ENCODE measurements around the gene CRACR2B.

CRACR2B gene

DNA sequence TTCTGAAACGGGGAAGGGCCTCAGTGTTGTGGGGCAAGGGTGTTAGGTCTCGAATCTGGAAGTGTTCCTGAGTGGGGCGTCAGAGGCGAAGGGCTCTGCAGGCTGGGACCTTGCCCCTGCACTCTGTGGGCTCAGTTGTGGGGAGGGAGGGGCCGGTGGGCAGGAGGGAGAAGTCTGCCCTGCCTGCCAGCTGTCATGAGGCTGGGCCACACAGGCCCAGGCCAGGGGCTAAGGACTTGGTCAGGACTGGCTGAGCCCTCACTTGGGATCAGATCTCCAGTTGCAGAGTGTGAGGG, at the start of gene CRACR2B:
CRACR2B (plus strand) TSS at position 23 of the 296 bp plus-strand sequence. CDS start 689 bp downstream, outside the sequence.
- no peak for DNase-seq (ENCODE audit: low spot score)

DNA sequence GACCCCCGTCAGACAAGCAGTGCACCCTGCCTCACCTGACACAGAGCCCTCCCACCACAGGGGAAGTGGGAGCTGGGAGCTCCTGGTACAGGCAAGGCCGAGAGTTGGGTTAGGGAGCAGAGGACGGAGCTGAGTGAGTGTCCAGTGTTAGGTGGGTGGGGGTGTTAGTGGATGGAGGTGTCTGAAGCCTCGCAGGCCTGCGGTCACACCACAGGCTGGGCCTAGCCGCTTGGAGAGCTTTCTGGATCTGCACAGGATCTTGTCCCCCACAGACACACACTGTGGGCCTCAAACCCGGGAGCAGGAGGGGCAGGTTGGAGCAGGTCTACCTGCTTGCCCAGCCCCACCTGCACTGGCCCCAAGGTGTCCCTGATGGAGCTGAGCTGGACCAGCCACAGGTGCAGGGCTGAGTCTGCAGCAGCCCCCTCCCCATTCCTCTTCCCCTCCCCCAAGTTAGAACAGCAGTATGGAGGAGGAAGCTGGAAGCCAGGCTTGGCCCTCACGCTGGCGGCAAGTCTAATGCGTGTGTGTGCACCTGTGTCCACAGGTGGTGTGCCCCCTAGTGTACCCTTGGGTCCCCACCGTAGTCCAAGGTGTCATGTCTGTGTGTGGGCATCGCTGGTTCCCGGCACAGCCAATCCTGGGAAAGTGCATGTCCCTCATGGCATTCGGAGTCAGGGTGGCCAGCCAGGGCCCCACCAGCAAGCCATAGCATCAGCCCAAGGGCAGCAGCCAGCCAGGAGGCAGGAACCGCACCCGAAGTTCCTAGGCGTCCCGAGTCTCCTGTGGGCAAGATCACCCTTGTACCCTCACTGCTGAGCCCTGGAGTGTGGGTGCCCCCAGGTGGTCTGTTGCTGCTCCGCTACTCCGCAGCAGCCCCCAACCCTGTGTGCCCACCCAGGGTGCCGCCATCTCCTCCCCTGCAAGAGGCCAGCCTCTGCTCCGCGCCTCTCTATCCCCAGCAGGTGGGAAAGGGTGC, 48.5 kb upstream of the CRACR2B start:
- DNase-seq (ENCODE audit: low spot score) = no peak

DNA sequence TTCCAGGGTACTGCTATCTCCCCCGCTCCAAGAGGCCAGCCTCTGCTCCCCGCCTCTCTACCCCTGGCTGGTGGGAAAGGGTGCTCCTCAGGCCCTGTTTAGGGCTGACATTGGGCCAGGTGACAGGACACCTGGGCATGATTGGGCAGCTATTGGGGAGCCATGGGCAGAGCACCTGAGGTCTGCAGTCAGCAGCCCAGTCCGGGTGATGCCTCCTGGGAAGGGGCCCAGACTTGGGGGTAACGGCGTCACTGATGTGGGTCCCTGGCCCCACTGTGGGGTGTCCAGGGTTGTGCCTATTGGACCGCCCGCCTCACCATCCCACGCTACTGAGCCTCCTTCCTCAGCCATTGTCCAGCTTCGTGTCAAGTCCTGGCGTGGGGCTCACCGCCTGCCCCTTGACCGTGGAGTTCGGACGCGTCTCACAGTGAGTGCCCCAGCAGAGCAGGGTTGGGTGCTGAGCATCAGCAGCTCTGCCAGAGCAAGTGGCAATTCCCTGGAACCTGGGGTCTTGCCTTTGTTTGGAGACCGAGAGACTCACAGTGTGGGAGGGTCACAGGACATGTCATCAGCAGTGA, 47.7 kb upstream of the CRACR2B start:
- DNase-seq (ENCODE audit: low spot score) = no peak

DNA sequence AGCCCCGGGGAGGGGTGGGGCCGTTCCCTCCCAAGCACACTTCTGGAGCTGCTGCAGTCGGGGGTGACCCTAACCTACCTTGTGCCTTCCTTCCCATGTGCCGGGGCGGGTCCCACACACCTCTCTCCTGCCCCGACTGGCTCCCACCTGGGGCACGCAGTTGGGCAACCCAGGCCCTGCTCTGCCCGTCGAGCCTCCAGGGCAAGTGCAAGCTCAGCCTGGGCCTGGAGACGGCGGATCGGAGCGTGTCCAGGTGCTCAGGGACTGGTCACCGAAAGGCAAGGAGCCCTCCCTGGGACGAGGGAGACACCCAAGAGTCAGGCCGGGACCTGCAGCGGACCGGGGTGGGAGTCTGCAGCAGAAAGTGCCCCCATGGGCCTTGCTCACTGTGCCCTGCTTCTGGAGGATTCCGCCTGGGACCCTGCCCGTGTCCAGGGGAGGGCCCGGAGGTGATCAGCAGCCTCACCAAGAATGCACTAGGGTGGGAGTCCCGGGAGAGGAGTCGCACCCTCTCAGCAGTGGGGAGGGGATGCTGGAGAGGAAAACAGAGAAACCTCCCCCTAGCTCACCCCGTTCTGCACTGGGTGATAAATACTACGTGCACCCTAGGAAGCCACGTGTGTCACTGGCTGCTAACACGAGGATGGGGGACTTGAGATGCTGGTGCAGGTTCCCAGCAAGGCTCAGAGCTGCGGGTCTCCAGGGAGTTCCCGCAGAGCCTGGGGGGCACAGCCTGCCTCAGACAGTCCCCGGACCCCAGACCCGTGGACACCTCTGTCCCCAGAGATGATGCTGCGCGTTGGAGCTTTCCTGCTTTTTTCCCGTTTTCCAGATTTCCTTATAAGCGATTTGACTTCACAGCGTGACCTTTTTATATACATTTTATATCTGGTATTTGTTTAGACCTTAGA, 45.2 kb upstream of the CRACR2B start:
- no peak for DNase-seq (ENCODE audit: low spot score)

DNA sequence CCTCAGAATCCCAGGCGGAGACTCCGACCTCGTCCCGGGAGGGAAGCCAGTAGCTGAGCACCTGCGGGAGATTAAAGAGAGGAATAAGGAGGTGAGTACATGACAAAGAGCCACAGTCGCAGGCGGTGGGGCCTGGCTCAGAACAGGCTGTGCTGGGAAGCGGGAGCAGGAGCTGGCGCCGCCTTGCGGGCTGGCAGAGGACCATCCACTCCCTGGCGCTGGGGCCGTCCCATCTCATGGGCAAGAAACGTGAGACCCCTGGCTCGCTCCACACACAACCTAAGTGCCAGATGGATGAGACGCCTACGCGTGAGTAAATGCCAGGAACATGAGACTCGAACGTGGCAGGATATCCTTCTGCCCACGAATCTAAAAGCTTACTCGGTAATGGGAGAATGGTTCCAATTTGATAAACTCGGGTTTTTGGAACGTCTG, 44.1 kb upstream of the CRACR2B start:
- DNase-seq (ENCODE audit: low spot score) = no peak

DNA sequence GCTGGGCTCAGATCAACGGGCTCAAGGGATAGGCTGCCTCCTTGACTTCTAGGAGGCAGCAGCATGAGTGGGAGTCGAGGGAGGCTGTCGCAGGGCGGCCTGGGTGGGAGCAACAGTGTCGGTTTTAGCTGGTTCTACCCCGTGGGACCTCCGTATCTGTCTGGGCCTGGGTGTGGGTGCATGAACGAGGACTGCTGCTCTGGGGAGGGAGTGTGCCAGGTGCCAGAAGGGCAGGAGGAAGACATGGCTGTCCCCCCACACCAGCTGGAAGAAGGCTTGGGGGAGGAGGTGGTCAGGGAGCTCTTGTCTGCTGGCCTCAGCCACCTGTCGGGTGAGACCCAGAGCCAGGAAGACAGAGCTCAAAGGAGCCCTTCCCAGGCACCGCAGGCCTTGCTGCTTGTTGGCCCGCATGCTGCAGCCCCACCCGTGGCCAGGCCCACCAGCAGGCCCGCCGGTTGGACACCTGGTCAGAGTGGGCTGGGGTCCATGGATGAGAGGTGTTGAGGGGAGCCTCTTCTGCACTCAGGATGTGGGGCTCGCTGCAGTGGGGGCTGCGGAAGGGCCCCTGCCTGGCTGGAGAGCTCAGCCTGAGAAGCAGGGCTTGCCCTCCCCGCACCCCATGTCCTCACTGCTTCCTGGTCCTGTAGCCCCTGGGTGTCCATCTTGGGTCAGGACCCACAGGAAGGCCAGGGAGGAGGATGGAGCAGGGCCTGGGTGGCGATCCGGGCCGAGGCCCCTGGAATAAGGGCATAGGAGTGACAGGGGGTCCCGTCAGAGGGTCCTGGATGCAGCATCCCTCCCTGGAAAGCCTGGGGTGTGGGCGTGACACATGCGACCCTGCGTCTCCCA, 41.3 kb upstream of the CRACR2B start:
- DNase-seq (ENCODE audit: low spot score) = no peak

DNA sequence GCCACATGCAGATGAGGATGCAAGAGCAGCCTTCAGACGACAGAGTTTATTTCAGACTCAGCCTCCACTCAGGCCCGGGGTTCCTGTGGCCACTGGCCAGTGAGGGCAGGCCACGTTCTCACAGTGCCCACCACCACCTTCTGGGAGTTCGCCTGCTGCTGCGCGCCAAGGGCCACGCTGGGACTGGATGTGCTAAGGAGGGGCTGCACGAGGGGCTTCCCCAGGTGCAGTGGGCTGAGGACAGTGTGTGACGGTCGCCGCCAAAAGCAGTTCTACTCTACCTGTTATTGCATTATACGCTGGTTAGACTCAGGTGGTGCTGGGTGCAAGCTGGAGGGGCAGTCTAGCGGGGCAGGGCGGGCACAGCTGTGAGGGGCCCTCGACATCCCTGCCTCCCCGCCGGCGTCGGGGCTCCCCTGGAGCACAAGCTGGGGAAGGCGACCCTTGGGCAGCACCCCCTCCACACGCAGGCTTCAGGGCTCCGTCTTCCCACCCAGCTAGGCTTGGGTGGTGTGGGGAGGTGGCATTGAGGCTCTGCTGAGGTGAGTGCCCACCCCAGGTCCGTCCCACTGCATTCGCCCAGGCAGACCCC, 40.5 kb upstream of the CRACR2B start:
- no peak for DNase-seq (ENCODE audit: low spot score)

DNA sequence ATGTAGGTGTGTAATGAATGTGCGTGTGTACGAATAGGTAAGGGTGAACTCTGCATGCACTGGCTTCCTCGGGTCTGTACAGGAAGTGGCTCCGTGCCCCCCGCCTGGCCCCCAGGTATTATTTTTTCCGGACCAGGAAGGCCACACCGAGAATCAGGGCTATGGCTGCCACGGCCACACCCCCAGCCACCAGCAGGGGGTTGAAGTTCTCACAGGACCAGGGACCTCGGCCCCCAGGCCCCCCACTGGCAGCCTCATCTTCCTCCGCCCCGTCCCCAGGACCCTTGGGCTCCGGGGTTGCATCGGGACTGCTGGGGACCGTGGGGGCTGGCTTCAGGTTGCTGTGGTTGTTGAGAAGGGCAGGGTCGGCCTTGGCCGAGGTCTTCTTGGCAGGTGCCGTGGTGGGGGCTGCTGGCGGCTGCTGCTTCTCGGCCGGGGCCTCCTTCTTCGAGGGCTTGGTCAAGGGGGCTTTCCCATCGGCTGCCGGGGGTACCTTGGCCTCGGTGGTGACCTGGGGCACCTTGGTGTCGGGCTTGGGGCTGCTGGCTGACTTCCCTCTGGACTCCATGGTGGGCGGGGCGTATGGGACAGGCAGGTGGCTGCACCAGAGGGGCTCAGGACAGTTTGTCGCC, 39.6 kb upstream of the CRACR2B start:
- no peak for DNase-seq (ENCODE audit: low spot score)

DNA sequence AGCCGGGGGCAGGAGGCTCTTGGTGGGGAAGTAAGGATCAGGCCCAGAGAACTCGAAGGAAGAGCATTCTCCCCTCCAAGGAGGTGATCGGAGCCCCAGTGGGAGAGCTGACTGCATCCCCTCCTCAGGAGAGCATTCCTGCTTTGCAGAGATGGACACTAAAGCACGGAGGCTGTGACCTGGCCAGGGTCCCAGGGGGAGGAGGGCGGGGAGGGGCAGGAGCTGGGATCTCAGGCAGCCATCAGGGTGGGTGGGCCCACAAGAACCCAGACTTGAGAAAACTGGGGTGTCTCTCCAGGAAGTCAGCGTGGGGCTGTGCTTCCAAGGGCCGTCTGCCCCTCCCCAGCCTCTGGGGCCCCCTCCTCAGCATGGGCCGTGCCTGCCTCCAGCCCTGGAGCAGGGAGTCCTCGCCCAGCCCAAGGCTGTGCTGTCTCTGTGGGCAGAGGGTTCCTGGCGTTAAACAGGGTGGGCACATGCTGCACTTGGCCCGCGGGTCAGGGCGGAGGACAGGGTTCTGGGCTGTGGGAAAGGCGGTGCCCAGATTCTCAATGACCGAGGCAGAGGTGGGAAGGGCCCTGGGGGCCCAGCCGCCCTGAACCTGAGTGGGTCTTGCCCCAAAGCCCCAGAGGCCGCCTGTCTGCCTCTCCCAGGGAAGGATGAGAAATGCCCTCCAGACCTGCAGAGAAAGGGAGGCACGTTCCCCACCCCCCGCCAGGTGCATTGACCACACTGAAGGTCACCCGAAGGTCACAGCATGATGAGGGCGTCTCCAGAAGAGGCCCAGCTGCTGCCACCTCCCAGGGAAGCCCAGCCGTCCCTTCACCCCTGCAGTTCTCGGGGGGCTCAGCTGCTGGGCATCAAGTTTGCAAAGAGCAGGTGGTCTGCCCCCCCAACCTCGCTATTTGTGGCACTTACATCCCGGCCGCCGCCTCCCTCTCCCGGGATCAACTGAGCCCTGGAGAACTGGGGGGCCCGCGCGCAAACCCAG, 38.5 kb upstream of the CRACR2B start:
- DNase-seq (ENCODE audit: low spot score) = no peak

DNA sequence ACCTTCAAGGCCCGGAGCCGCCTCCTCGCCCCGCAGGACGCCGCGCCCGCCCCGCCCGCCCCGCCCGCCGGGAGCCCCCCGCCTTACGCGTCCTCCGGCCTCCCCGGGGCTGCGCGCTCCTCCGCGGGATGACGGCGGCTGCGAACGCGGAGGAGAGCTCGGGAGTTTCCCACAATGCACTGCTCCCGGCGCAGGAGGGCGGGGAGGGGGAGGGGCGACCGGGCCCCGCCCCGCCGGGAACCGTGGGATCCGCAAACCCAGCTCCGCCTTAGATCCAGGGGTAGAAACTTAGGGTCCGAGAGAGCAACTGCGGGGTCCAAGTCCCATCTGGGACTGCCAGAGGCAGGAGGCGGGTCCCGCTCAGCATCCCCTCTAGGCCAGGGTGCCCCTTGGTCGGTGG, 37.8 kb upstream of the CRACR2B start, which contains the start of gene CEND1:
CEND1 (minus strand) TSS at position 148 of the 400 bp plus-strand sequence. CDS start 1,514 bp downstream, outside the sequence.
- DNase-seq (ENCODE audit: low spot score) = no peak

DNA sequence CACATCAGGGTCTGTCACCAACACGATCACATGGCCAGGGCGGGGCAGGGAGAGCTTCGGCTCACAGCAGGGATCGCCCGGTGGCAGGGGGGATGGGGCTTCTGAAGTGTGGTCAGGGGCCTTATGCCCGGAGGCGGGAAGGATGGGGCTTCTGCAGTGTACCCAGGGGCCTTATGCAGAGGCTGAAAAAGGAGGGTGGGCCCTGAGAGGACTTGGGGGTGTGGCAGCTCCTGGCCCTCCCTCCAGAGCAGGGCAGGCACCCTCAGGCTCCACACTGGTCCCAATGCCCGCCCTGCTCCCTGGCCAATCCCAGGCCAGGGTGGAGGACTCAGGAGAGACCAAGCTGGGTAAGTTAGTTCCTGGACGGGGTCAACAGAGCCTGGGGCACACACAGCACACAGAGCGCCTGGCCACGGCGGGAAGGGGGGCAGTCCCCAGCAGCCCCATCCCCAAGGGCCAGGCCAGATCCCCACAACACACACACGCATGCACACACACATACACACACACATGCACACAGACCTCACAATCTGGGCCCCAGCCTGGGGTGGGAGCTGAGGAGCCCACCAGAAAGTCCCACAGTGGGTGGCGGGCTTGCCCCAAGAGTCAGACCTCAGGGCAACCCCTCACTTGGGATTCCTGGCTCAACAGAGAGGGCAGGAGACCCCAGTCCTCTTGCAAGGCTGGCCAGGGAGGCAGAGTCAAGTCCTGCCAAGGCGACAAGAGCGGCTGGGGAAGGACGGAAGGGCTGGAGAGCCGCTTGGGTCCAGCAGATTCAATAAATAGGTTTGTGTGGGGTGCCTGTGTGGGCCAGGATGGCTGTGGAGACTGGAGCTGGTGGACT, 36.8 kb upstream of the CRACR2B start:
- no peak for DNase-seq (ENCODE audit: low spot score)

DNA sequence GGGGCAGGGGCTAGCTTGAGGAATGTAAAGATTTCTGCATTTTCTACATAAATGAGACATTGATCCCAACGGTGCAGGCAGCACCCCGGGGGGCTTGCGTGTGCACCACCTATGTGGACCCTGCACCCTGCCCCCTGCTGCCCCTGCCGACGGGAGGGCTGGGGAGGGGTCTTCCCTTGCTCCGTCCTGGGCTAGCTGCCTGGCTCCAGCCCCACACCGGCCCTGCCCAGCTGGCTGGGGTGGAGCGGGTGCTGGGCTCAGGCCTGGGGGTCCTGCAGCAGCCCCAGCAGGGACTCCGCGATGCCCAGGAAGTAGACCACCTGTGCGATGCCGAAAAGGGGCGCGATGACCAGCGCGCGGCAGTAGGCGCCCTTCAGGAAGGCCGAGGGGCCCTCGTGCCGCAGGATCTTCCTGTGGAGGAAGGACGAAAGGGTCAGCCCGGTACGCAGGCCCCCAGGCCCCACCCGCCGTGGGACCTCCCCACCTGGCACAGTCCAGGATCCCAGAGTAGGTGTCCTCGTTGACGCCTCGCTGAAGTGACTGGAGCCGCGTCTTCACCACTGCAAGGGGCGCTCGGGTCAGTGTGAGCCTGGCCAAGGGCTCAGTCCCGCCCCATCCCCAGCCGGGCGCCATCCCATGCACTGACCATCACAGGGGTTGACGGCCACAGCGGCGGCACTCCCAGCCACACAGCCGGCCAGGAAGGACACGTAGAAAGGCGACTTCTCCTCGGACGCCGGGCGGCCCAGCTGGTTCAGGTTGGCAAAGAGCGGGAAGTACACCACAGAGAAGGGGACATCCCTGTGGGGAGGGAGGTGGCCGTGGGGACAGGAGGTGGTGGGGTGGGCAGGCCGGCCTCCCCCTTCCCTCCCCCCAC, 35.8 kb upstream of the CRACR2B start:
- no peak for DNase-seq (ENCODE audit: low spot score)

DNA sequence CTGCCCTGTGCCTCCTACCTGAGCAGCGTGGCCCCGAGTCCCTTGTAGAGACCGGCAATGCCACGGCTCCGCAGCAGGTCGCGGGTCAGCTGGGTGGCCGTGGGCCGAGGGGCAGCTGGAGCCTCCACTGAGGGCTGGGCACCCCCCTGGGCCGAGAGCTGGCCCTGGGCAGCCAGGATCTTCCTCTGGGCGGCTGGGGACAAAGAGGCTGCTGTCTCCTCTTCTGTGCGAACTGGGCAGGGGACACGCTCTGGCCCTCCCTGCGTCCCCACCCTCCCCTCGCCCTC, 35.2 kb upstream of the CRACR2B start:
- DNase-seq (ENCODE audit: low spot score) = no peak

DNA sequence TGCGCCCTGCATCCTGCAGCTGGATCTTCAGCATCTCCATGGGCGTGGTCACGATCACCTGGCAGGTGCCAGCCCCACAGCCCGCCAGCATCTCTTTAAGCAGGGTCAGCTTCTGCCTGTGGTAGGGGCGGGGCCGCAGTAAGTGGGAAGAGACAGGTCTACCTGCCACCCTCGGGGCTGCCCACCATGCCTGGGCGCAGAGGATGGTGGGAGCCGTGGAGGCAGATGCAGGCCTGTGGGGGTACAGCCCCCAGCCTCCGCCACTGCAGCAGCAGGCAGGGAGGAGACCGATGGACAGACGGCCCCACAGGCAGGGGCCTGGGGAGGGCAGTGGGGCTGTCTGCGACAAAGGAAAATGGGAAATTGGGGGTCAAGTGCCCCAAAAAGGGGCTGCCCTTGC, 34.8 kb upstream of the CRACR2B start:
- no peak for DNase-seq (ENCODE audit: low spot score)

DNA sequence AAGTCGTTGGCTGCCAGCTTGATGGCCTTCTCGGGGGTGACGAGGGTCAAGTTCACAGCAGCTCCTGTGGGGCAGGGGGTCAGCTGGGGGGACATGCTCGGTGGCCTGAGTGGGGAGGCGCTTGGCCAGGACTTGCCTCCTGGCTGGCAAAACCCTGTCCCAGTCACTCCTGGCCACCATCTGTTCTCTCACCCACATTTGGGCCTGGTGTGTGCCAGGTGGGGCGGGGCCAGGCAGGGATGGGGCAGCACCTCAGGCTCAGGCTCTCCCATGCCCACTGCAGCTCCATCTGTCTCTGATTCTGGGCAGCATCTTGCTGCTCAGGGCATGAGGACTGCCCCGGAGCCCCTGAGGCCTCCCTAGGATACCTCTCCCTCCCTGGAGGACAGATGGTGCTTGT, 34.2 kb upstream of the CRACR2B start:
- DNase-seq (ENCODE audit: low spot score) = no peak

DNA sequence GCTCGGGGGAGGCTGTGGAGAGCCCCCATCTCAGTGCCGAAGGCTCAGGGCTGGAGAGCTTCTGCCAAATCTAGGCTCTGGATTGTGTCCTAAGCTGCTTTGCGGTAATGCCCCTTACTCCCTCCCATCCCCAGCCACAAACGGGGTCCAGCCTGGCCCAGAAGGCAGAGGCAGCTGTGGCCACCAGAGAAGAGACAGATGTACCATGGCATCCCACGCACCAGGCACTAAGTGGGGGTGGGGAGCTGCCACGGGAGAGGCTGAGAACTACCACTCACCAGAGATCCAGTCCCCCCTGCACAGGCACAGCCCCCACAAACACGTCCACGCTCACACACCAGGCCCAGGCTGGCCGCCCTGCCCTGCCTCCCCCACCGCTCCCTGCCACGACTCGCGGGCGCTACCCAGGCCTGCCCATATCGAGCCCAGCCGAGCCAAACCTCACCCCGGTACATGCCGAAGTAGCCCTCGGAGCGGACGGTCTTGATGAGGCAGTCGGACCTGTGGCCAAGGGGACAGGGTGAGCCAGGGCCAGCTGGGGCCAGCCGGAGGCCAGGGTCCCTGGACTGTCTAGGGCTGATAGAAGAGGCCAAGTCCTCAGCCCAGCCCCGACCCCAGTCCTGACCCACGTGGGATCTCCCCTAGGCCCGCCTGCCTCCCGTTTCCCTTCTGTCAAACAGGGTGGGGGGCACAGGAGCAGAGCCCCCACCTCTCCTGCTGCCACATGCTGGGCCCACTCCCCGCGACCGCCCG, 33.5 kb upstream of the CRACR2B start:
- DNase-seq (ENCODE audit: low spot score) = no peak

Data from activated CD4-positive, alpha-beta T cell treated with anti-CD3 and anti-CD28 coated beads, Interleukin-2, Interleukin-4, amounts not matched to agents 100 ng/mL and 50 ng/mL, durations not matched to agents 16 hours and 8 hours (primary cell).